COR-L47 (cell line): Measurements from ENCODE around the gene BRSK2.

Experiments used
- DNase-seq: peaks from one replicate; lab custom pipeline; 2025; lab: John Stamatoyannopoulos, UW

The BRSK2 gene

GRCh38 chr11:1484061-1484671 is 94.4 kb downstream of the BRSK2 start:
- DNase-seq: no peak

DNA sequence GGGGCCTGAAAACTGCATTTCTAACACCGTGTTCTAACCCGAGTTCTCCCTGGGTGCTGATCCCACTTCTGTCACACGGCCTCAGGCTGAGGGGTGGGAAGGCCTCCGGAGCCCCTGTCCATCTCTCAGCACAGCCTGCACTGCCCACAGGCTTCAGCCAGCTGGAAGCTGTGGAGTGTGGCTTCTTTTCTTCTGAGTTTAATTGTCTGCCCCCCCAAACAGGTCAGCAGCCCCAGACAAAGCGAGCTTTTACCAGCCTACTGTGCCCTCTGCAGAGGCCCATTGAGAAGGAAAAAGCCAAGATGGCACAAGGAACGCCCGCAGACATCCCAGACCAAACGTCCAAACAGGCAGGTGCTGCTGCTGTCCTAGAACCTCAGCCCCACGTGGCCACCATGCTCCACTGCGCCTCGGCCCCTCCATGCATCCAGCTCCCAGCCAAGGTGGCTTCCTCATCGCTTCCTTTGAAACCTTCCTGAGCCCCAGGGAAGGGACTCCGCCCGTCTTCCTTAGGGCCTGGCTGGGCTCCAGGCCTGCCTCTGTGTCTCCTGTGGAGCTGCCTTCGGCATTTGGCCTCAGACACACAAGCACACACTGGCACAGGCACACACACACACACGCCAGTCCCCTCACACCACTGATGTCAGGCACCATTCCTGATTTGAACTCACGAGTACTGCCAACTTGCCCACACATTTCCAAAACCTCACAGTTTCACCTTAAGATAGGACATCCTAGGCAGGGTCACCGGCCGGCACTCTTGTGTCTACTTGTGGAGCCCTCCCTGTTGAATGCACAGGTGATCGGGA is 95.2 kb downstream of the BRSK2 start:
- DNase-seq: peak; percentile 44

DNA sequence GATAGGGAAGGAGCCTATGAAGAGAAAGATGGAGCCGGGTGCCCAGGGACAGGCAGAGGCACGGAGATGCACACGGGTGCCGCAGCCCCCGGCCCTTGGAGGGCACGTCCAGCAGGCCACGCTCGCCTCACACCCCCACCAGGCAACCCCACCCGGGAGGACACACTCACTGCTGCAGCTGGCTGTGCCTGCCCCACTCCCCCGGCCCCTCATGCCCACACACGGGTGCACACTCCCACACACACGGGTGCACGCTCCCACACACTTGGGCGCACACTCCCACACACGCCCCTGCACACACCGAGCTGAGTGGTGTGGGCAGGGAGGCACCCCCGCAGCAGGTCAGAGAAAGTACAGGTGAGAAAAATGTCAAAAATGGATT is 95.8 kb downstream of the BRSK2 start:
- no peak for DNase-seq

DNA sequence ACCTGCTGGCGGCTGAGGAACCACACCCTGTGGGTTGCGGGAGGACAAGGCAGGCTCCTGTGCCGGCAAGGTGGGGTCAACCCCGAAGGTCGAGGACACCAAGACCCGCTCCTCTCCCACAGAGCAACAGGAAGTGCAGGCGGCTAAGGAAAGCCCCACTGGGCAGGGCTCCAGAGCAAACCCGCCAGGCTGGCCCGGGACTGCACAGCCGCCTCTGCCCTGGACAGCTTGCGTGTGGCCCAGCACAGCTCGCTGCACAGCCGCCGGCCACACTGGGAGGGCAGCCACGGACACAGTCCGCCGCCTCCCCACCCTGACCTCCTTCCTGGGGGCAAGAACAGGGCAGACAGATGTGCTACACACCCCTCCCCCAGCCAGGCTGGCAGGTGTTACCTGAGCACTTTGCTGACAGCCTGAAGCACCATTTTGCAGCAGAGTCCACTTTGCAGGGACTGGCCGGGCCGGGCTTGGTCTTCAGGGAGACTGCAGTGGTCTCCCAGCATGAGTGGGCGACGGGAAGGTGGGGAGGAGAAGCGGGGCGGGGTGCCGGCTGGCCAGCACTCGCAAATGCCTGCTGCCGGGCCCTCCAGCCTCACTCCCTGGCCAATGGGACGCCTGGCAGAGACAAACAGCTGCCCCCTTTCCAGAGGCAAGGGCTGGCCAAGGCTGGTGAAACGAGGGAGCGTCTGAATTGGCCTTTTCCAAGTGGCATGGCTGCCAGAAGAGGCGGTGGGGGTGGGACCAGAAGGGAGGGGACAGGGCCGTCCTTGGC is 96.5 kb downstream of the BRSK2 start, which contains the start of gene MOB2:
Gene MOB2, minus strand, starts transcription at position 726 of the 772 bp plus-strand sequence. Its CDS starts 223 bp downstream, at position 503.
- DNase-seq: no peak

GRCh38 chr11:1487091-1487850 is 97.5 kb downstream of the BRSK2 start:
- DNase-seq: no peak

GRCh38 chr11:1487851-1488574 is 98.3 kb downstream of the BRSK2 start:
- no peak for DNase-seq

DNA sequence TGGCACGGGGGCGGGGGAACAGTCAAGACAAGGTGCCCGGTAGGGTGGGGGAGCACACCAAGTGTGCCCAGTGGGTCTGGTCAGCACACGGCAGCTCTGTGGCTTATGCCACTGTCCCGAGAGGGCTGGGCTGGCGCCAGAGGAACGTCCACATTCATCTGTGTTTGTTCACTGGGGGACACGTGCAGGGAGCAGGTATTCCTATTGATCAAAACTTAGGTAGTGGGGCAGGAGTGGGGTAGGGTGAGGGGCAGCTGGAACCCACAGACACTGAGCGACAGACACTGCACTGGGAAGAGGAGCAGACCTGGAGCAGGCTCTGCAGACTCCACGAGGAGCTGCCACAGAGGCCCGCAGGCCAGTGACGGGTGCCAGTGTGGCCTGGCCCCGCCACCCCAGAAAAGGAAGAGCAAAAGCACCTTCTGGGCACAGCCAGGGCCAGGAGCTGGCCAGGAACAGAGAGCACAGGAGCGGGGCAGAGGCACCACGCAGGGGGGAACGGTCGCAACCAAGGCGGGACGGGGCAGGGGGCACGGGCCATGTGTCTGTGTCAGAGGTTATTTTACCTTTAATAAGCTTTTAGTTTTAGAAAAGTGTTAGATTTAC is 98.9 kb downstream of the BRSK2 start:
- DNase-seq: no peak

- no peak for DNase-seq
Observed at GRCh38 chr11:1490651-1491050, 100.9 kb downstream of the BRSK2 start.

DNA sequence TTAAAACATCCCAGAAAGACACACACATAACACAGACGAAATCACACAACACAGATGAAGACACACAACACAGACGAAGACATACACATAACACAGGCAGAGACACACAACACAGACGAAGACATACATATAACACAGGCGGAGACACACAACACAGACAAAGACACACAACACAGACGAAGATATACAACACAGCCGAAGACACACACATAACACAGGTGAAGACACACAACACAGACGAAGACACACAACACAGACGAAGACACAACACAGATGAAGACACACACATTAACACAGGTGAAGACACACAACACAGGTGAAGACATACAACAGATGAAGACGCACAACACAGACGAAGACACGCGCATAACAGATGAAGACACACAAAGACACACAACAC is 101.6 kb downstream of the BRSK2 start:
- DNase-seq: no peak

GRCh38 chr11:1493650-1494244 is 104.0 kb downstream of the BRSK2 start:
- DNase-seq: no peak

DNA sequence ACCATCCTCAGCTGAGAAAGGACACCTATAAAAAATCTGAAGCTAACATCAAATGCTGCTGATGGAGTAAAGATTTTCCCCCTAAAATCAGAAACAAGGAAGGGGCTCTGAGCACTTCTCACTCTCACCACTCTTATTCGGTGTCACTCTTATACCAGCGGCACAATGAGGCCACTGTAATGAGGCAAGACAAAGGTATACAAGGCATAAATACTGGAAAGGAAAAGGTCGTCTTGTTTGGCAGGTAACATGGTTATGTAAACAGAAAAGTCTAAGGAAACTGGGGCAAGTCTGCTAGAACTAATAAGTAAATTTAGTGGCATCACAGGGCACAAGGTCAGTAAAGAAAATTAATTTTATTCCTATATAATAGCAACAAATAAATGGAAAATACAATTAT is 104.9 kb downstream of the BRSK2 start:
- DNase-seq: no peak

- no peak for DNase-seq
Observed at GRCh38 chr11:1496091-1496760, 106.5 kb downstream of the BRSK2 start.

DNA sequence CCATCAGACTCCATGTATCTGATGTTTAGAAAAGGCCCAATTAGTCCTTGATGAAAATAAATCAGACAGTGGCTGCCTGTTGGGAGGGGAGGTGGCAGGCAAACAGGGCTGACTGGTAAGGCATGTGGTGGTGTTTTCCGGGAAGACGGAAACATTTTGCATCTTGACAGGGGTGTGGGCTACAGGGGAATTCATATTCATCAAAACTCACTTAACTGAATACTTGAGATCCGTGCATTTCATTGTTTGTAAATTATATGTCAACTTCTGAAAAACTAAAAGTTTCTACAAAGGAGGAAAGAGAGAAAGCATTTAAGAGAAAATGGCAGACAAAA is 107.0 kb downstream of the BRSK2 start:
- DNase-seq: no peak

GRCh38 chr11:1497600-1497999 is 107.9 kb downstream of the BRSK2 start:
- DNase-seq: peak; percentile 57

GRCh38 chr11:1498262-1498661 is 108.5 kb downstream of the BRSK2 start:
- no peak for DNase-seq

- DNase-seq: no peak
Observed at GRCh38 chr11:1499261-1499890, 109.6 kb downstream of the BRSK2 start.

DNA sequence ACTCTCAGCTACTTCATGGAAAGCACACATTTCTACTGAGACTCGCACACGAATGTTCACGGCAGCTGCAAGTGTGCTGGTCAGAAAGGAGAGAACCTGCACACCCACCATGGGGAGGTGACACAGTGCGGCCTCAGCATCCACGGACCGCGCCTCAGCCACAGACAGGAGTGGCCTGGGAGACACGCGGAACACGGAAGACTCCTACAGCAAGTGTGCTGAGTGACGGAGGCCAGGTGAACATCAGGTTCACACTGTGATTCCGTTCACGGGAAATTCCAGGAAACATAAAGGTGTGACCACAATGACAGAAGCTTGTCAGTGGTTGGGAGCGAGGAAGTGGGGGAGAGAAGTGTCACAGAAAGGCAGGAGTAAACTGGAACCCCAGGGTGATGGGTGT is 110.2 kb downstream of the BRSK2 start:
- no peak for DNase-seq

DNA sequence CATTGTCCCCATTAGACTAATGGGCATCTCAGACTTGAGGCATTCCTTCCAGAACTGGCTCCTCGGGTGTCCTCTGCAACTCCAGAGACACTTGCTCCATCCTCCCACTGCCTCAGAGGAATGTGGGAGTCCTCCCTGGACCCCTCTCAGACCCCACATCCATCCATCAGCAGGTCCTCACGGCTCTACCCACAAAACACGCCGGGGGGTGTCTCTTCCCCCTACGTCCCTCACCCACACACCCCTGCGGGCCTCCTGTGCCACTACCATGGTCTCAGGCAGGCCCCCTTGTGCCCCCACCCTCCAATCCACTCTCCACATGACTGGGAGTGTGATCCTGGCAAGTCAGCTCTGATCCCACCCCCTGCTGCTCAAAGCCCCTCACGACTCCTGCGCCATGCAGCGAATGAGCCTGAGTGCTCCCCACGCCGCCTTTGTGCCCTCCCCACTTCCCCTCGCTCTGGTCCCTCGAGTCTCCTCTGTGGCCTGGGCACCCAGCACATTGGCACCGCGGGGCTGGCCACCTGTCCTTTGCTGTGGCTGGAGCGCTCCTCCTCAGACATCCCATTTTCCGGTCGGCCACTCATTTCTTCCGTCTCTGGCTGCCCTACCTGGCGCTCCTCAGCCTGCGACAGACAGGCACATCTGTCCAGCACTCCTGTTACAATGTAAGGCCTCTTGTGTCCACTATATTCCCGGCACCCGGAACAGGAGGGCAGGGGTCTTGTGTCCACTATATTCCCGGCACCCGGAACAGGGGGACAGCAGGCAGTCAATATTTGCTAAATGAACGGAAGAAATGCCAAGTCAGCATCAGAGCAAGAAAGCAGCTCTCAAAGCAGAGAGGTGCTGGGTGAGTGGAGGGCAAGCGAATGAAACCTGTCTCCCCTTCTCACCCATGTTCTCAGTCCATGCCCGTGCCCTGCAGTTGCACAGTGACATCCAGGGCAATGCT is 111.0 kb downstream of the BRSK2 start:
- DNase-seq: no peak
